ENCODE data around the gene NEK7.

NEK7 gene

DNA sequence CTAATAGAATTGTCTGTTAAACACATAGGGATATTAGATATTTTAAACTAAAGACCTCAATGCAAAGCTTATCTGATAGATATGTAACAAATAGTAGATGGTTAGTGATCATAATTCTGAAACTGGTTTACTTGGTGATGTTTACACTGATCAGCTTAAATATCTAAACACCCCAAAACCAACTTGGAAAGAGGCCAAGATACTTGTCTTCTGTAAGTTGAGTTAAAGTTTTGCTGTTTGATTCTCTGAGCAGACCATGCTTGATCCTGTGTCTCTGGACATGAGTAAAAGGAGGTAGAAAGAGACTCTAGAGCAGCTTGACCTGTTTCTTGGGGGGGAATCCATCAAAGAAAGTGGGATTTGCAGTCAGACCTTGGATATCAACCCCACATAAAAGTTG is 107.5 kb downstream of the NEK7 start:
- no peaks in the 10 kb centered on the region for H3K36me3 ChIP-seq (ENCODE audit: low read length)
- no peak overlapping the region for H3K27ac ChIP-seq (ENCODE audit: low read depth, low read length)
- no peaks in the 10 kb centered on the region for H3K9me2 ChIP-seq (replicated peaks; ENCODE audit: insufficient read depth, low read length)
- H3K9me3 ChIP-seq (ENCODE audit: insufficient read depth, low read length) = no peaks in the 10 kb centered on the region
- H3F3A ChIP-seq (ENCODE audit: insufficient read depth) = no peaks in the 10 kb centered on the region
- no peaks in the 10 kb centered on the region for H3K79me2 ChIP-seq (ENCODE audit: insufficient read depth, low read length)
- no peak overlapping the region for H3K9ac ChIP-seq (ENCODE audit: low read length)
- TF ChIP-seq, protein P1, sequence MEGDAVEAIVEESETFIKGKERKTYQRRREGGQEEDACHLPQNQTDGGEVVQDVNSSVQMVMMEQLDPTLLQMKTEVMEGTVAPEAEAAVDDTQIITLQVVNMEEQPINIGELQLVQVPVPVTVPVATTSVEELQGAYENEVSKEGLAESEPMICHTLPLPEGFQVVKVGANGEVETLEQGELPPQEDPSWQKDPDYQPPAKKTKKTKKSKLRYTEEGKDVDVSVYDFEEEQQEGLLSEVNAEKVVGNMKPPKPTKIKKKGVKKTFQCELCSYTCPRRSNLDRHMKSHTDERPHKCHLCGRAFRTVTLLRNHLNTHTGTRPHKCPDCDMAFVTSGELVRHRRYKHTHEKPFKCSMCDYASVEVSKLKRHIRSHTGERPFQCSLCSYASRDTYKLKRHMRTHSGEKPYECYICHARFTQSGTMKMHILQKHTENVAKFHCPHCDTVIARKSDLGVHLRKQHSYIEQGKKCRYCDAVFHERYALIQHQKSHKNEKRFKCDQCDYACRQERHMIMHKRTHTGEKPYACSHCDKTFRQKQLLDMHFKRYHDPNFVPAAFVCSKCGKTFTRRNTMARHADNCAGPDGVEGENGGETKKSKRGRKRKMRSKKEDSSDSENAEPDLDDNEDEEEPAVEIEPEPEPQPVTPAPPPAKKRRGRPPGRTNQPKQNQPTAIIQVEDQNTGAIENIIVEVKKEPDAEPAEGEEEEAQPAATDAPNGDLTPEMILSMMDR (IDR thresholded peaks at IDR 0.05; ENCODE audit: insufficient read depth, low read length, poor library complexity, severe bottlenecking) = no peak
- no peak for TF ChIP-seq EZH2phosphoT487 (conservative IDR thresholded peaks at IDR 0.05; ENCODE audit: low read length)
- H3K4me2 ChIP-seq (ENCODE audit: low read depth, low read length, poor library complexity, severe bottlenecking) = no peak overlapping the region
- no peak overlapping the region for H2AFZ ChIP-seq (ENCODE audit: low read depth, low read length, severe bottlenecking)
- H3K27me3 ChIP-seq (ENCODE audit: low read length) = no peaks in the 10 kb centered on the region
- no peak overlapping the region for H3K4me3 ChIP-seq (ENCODE audit: insufficient read depth, low read length, poor library complexity, severe bottlenecking)
- no peaks in the 10 kb centered on the region for H4K20me1 ChIP-seq (ENCODE audit: low read depth, low read length)

DNA sequence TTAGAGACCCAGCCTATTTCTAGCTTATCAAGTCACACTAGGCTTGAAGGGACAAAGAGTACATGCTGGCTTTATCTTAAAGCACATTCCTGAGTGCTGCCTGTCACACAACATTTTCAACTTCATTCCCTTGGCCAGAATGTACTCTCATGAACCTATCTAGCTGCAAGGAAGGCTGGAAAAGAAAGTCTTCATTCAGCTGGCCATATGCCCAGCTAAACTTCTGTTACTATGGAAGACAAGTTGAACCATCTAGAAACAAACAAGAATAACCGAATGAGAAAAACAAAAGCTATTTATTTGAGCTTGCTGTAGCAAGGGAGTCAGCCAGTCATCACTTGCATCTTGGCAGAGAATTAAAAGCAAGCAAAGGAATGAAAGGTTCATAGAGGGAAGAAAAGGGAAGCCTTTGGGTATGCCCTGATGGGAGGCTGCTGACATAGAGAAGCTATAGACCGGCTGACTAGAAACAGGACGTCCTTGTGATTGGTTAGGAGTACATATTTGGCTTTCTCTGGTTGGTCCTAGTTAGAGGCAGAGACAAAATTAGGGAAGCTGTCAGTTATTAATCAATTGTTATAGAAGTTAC is 108.4 kb downstream of the NEK7 start:
- no peak for TF ChIP-seq EZH2phosphoT487 (conservative IDR thresholded peaks at IDR 0.05; ENCODE audit: low read length)
- TF ChIP-seq, protein P1 (IDR thresholded peaks at IDR 0.05; ENCODE audit: insufficient read depth, low read length, poor library complexity, severe bottlenecking) = no peak
- H3K27me3 ChIP-seq (ENCODE audit: low read length) = no peaks in the 10 kb centered on the region
- no peaks in the 10 kb centered on the region for H4K20me1 ChIP-seq (ENCODE audit: low read depth, low read length)
- no peaks in the 10 kb centered on the region for H3K79me2 ChIP-seq (ENCODE audit: insufficient read depth, low read length)
- no peak overlapping the region for H3K27ac ChIP-seq (ENCODE audit: low read depth, low read length)
- H3K4me2 ChIP-seq (ENCODE audit: low read depth, low read length, poor library complexity, severe bottlenecking) = no peak overlapping the region
- no peak overlapping the region for H3K9ac ChIP-seq (ENCODE audit: low read length)
- H2AFZ ChIP-seq (ENCODE audit: low read depth, low read length, severe bottlenecking) = no peak overlapping the region
- no peaks in the 10 kb centered on the region for H3K36me3 ChIP-seq (ENCODE audit: low read length)
- no peaks in the 10 kb centered on the region for H3K9me3 ChIP-seq (ENCODE audit: insufficient read depth, low read length)
- no peaks in the 10 kb centered on the region for H3F3A ChIP-seq (ENCODE audit: insufficient read depth)
- no peak overlapping the region for H3K4me3 ChIP-seq (ENCODE audit: insufficient read depth, low read length, poor library complexity, severe bottlenecking)
- no peaks in the 10 kb centered on the region for H3K9me2 ChIP-seq (replicated peaks; ENCODE audit: insufficient read depth, low read length)

DNA sequence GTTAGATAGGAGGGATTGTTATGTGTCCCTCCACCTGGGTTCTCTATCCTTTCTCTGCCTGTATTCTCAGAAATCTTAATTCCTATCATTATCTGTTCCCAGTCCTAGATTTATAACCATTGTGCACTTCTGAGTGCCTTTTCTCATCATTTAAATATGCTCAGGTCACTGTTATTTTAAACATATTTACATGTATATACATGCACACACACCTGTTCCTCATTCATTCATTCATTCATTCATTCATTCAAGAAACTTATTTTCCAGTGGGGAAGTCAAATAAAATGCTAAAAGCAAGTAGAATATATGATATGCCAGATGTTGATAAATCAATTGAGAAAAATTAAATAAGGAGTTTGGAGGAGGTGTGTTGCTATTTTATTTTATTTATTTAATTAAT is 110.3 kb downstream of the NEK7 start:
- TF ChIP-seq EZH2phosphoT487 (conservative IDR thresholded peaks at IDR 0.05; ENCODE audit: low read length) = no peak
- TF ChIP-seq, protein P1 (IDR thresholded peaks at IDR 0.05; ENCODE audit: insufficient read depth, low read length, poor library complexity, severe bottlenecking) = no peak
- no peaks in the 10 kb centered on the region for H3K79me2 ChIP-seq (ENCODE audit: insufficient read depth, low read length)
- no peak overlapping the region for H3K4me2 ChIP-seq (ENCODE audit: low read depth, low read length, poor library complexity, severe bottlenecking)
- H3K36me3 ChIP-seq (ENCODE audit: low read length) = no peaks in the 10 kb centered on the region
- H3K4me3 ChIP-seq (ENCODE audit: insufficient read depth, low read length, poor library complexity, severe bottlenecking) = no peak overlapping the region
- H4K20me1 ChIP-seq (ENCODE audit: low read depth, low read length) = no peaks in the 10 kb centered on the region
- H3K9ac ChIP-seq (ENCODE audit: low read length) = no peak overlapping the region
- no peaks in the 10 kb centered on the region for H3K9me3 ChIP-seq (ENCODE audit: insufficient read depth, low read length)
- no peak overlapping the region for H3K27ac ChIP-seq (ENCODE audit: low read depth, low read length)
- H3F3A ChIP-seq (ENCODE audit: insufficient read depth) = no peaks in the 10 kb centered on the region
- H3K9me2 ChIP-seq (replicated peaks; ENCODE audit: insufficient read depth, low read length) = no peaks in the 10 kb centered on the region
- no peak overlapping the region for H2AFZ ChIP-seq (ENCODE audit: low read depth, low read length, severe bottlenecking)
- no peaks in the 10 kb centered on the region for H3K27me3 ChIP-seq (ENCODE audit: low read length)
